Panc1 (cell line): ENCODE measurements around the gene PREP.

Experiments
- CTCF ChIP-seq: fragments of 450-650 bp; IDR thresholded peaks from 2 replicates; pipeline ENCODE4 v1.5.1; 2017; ENCODE audit warnings: mild to moderate bottlenecking
- REST ChIP-seq, 2 experiments: IDR thresholded peaks; 2 replicates each; pipeline ENCODE4 v1.6.1; 2011 to 2012; ENCODE audit warnings: low read depth in 2 of 2, control low read depth in 1 of 2, low read length in 1 of 2, mild to moderate bottlenecking in 1 of 2, moderate library complexity in 1 of 2; ENCODE audit not compliant: insufficient read depth in 1 of 2
- TCF7L2 ChIP-seq: IDR thresholded peaks from 2 replicates; pipeline ENCODE4 v1.6.1; 2011; ENCODE audit warnings: mild to moderate bottlenecking, low read depth, low read length, inconsistent platforms

- TF ChIP-seq CTCF: no peak
- no peak for TF ChIP-seq REST (IDR thresholded peaks at IDR 0.05; ENCODE audit: insufficient read depth in 1 of 2, low read depth in 2 of 2, low read length in 1 of 2)
- TF ChIP-seq TCF7L2: no peak
Observed at GRCh38 chr6:105320271-105320670, 82.6 kb downstream of the PREP start.
